ENCODE measurements around the gene LEMD1.
"Not testable (repeated sequence)": the region's sequence is repeated elsewhere in the genome, so short reads cannot be mapped to it uniquely, and the experiment has no call there.

Gene LEMD1

DNA sequence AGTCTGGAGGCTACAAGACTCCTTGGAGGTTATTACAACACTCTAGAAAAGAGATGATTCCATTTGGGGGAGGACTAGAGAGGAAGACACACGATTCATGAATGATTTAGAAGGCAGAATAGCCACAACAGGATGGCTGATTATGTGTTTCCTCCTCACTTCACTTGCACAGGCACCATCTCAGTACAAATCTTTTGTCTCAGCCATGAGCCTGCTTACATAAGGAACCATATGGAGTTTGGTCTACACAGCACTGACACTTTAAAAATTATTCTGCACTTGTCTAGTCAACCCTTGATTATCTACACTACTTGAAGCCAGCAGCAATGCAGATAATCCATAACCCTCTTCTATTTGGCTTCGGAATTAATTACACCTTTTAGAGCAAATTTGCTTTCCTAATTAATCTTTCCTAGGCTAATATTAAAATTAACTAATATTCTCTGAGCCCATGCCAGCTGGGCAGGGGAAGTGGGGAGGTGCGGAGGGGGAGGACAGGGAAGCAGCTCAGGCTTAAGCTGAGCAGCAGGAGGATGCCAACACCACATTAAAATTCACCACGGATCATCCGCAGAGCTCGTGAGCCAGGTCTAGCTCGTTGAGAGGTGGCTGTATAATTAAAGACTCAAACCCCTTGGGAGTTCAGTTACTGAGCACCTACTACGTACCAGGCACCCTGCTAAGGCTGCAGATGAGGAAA lies 3.2 kb upstream of the LEMD1 start:
- no peak for DNase-seq

DNA sequence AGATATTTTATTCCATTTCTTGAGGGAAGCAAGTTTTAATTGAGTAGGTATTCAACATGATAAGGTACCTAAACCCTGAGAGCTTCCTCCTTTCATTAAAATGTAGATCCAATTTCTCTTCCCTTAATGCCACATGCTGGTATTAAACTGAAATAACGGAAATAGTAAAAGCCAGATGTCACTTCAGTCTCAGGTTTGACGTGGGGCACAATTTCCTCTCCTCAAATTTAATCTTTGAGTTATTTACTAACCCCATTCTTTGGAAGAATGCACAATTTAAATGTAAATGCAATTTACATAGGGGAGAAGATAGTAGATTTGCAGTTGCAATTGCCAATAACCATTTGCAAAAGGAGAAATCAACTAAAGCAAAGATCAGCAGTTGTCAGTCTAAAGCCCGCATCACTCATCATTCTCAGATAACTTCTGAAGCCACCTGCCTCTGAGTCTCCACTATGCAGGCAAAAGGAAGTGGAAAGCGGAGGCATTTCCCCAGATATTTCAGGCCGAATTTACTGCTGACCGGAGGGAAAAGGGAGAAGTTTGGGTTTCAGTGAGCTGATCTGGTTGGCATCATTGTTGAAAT lies 2.1 kb upstream of the LEMD1 start:
- DNase-seq: no peak

DNA sequence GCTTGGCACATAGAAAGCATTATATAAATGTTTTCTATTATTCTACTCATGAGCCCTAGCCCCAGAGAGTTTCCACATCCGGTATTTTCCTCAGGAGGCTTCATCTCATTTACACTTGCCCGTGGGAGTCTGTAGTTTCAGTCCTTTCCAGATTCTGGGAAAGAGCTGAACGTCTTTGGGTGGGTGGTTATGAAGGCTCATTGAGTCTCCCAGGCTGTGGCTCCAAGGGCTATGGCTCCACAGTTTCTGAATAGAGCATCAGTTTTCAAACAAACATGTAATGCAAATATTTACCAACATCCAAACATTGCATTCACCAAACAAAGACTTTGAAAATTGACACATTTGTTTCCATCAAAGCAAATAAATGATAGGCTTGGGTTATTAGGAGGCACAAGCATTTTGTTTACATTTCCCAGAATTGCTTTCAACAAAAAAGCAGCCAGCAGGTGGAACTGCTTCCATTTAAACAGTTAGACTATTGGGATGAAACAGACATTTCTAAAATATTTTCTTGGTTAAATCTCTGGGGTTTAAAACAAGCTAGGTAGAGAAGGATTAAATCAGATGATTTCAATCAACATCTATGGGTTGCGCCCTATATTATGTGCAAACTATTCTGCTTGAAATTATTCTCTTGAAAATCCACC lies 1.3 kb upstream of the LEMD1 start:
- peak; percentile 36 for DNase-seq

DNA sequence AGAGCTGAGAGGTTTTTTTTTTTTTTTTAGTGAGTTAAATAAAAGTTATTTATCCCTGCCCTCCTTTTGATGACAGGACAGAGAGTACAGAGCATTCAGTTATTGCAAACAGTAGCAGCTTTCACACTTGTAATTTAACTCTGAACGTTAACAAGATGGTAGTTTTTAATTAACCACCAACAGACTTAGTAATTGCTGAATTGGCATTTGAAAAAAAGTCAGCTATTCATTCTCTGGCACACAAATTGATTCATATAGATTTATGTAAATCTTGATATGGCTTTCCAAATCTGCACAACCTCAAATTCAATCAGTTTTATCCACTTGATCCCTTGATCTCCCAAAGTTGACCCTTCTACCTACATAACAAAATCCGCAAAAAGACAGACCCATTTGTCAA lies 918 bp downstream of the LEMD1 start:
- DNase-seq: no peak

DNA sequence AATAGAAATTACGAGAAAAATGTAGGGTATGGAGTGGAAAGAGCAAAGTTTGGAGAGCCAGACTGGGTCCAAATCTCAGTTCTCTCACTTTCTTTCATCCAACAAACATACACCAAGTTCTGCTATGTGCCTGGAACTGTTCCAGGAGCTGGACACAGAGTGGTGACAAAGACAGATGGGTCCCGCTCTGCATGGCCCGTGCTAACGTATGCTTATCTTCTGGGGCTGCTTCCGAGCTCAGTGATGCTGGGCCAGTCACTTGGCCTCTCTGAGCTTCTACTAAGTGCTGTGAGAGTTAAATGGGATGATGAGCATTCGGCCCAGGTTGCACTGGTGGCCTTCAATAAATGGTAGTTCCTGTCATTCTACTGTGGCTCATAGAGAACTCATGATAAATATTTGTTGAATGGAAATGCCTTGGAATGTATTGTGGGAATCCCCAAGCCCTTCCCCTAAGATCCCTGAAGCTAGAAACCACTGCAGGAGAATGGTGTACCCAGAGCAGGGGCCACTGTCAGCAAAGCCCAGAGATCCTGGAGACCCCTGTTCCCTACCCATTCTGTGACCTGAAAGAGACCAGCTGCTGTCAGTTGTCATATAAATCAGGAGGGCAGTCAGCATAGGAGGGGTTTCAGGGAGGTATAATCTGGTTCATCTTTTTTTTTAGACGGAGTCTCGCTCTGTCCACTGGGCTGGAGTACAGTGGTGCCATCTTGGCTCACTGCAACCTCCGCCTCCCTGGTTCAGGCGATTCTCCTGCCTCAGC lies 3.8 kb downstream of the LEMD1 start:
- no peak for DNase-seq

DNA sequence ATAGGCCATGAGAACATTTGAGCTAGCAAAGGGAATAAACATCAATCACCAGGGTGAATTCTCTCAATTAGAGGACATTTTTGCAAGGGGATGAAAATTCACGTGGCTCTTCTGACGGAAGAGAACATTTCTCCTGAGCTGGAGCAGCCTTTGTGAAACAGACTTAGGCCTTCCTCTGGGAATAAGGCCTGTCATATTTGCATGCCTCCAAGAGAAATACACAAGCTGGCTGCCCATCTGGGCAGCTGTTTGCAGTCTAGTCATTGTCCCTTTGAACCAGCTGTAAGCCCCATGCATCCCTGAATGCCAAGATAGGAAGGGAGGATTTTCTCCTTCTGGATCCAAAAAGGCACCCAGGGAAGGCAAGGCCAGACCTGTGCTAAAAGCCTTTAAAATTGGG lies 5.5 kb downstream of the LEMD1 start:
- no peak for DNase-seq

DNA sequence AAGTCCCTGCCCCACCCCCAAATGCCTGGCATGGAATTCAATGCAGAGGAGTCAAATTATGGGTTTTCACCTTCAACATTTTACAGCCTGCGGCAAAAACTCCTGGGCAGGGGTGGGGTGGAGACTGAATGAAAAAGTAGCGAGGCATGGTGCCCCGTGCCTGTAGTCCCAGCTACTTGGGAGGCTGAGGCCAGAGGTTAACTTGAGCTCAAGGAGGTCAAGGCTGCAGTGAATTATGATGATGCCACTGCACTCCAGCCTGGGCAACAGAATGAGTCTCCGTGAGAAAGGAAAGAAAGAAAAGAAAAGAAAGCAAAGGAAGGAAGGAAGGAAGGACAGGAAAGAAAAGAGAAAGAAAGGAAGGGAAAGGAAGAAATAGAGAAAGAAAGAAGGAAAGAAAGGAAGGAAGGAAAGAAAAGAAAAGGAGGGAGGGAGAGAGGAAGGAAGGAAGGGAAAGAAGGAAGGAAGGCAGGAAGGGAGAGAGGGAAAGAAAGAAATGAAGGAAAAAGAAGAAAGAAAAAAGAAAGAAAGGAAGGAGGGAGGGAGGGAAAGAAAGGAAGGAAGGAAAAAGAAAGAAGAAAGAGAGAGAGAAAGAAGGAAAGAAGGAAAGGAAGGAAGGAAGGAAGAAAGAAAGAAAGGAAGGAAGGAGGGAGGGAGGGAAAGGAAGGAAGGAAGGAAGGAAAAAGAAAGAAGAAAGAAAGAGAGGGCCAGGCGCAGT lies 11.1 kb downstream of the LEMD1 start:
- no peak for DNase-seq

DNA sequence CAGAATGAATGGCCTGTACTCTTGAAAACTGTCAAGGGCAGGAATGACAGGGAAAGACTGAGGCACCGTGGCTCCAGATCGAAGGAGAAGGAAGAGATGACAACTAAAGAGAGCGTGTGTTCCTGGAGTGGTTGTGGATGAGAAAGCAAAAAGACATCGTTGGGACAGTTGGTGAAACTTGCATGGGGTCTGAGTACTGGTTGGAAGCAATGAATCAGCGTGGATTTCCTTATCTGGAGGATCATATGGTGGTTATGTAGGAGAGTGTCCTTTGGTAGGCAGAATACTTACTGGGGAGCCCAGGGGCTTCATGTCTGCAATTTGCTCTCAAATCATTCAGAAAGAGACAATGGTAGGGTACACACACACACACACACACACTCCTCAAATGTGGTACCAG lies 13.9 kb downstream of the LEMD1 start:
- DNase-seq: no peak

DNA sequence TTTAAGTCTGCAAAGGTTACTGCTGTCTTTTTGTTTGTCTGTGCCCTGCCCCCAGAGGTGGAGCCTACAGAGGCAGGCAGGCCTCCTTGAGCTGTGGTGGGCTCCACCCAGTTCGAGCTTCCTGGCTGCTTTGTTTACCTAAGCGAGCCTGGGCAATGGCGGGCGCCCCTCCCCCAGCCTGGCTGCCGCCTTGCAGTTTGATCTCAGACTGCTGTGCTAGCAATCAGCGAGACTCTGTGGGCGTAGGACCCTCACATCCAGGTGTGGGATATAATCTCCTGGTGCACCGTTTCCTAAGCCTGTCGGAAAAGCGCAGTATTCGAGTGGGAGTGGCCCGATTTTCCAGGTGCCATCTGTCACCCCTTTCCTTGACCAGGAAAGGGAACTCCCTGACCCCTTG lies 15.6 kb downstream of the LEMD1 start:
- not testable (repeated sequence) for DNase-seq

DNA sequence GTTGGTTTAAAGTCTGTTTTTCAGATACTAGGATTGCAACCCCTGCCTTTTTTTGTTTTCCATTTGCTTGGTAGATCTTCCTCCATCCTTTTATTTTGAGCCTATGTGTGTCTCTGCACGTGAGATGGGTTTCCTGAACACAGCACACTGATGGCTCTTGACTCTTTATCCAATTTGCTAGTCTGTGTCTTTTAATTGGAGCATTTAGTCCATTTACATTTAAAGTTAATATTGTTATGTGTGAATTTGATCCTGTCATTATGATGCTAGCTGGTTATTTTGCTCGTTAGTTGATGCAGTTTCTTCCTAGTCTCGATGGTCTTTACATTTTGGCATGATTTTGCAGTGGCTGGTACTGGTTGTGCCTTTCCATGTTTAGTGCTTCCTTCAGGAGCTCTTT lies 17.4 kb downstream of the LEMD1 start:
- DNase-seq: not testable (repeated sequence)

DNA sequence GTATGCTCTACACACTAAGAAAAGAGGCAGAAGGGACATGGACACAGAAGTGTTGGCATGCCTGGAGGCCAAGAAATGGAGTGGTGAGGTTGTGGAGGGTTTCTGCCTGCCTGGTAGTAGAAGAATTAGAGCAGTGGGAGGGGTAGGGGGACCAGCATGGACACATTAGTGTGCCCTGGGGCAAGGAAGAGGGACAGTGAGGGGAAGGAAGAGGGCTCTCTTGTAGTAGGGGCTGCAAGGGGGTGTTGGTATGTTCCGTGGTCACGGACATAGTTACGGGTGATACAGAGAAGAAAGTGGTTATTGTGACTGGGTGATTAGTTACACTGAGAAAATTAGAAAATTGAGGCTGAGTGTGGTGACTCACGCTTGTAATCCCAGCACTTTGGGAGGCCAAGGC lies 23.3 kb downstream of the LEMD1 start:
- no peak for DNase-seq

DNA sequence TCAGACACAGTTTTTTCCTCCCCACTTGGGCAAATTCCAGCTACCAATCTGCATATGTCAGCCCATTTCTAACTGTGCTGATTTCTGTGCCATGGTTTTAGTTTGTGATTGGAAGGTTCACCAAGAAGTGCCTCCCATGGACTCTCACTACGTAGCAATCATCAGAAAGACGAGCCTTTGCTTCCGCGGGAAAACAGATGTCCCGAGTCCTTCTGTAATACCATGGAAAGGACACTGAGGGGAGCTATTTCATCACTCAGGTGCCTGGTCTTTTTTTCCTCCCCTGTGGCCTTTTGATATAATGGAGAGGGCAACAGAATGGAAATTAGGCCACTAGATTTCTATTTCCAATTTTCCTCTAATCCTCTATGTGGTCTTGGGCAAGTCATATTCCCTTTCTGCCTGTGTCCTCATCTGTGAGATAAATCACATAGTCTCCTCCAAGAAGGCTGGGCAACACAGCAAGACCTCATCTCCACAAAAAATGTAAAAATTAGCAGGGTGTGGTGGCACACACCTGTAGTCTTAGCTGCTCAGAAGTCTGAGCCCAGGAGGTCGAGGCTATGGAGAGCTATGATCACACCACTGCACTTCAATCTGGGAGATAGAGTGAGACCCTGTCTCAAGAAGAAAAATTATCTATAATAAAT lies 24.8 kb downstream of the LEMD1 start:
- peak; percentile 67 for DNase-seq

DNA sequence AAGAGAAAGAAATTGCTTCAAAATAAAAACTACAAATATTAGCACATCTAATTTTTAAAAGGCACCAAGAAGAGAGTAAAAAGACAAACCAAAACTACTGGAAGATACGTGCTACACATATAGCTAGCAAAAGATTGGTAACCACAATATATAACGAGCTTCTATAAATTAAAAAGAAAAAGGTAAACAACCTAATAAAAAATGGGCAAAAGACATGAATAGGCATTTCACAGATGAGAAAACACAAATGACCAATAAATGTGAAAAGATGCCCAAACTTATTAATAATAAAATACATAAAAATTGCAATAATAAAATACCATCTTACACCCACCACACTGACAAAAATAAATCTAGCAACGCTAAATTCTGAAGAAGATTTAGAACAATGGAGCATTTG lies 26.2 kb downstream of the LEMD1 start:
- no peak for DNase-seq

DNA sequence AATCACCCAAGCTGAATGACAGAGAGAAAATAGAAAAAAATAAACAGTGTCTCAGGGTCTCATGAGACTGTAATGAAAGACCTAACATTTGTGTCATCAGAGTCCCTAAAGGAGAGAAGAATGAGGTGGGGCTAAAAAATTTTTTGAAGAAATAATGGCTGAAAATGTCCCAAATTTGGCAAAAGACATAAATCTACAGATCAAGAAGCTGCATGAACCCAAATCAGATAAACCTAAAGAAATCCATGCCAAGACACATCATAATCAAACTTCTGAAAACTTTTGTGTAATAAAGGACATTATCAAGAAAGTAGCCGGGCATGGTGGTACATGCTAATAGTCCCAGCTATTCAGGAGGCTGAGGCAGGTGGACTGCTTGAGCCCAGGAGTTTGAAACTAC lies 29.2 kb downstream of the LEMD1 start:
- DNase-seq: no peak

DNA sequence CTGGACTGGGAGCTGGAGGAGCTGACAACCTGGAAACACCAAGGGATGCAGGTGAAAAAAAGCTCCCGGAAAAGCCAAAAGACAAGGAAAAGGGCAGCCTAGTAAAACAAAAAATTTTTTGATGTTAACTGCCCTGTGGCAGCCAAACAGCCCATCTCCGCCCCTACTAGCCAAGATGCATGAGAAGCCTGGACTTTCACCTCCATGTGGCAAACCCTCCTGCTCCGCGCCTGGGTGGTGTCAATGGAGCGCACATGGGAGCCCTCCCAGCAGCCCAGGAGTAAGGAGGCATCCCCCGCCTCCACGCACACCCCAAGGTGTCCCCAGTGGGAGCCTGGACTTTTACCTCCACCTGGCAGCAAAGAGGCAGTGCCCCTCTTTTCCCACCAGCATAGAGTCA lies 30.5 kb downstream of the LEMD1 start:
- no peak for DNase-seq

DNA sequence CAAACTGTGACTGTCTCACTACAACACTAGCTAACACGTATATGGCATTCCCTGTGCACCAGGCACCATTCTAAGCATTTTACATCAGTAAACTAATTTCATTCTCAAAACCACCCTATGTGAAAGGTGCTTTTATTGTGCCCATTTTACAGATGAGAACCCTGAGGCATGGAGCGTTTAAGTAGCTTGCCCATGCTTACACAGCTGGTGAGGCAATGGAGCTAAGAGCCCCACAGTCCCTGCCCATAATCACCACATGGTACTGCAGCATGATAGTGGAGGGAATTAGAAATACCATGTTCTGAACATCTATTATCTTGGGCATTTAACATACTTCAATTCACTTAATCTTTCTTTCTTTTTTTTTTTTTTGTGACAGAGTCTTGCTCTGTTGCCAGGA lies 34.0 kb downstream of the LEMD1 start:
- no peak for DNase-seq

DNA sequence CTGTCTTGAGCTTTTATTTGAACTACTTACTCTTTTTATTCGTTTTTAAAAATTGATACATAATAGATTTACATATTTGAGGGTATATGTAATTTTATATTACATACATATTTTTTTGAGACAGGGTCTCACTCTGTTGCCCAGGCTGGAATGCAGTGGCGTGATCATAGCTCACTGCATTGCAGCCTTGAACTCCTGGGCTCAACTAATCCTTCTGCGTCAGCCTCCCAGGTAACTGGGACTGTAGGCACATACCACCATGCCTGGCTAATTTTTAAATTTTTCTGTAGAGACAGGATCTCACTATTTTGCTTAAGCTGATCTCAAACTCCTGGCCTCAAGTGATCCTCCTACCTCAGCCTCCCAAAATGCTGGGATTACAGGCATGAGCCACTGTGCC lies 38.9 kb downstream of the LEMD1 start:
- DNase-seq: not testable (repeated sequence)

DNA sequence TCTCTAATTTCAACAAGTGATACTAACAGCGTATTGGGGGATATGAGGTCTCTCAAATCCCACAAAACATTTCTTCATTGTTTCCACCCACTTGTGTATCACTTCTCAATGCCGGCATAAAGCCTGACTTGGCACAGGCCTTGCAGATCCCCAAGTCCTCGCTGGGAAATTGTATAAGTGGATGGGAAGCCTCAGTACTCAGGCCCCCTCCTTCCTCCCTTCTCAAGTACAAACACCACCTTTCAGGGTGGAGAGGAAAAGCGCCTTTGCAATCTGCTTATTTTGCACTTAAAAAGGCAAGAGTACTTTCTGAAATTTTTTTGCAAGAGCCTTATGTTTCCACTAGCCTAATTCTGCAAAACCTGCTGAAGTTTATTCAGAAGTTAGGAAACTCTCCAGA lies 39.3 kb downstream of the LEMD1 start:
- no peak for DNase-seq

DNA sequence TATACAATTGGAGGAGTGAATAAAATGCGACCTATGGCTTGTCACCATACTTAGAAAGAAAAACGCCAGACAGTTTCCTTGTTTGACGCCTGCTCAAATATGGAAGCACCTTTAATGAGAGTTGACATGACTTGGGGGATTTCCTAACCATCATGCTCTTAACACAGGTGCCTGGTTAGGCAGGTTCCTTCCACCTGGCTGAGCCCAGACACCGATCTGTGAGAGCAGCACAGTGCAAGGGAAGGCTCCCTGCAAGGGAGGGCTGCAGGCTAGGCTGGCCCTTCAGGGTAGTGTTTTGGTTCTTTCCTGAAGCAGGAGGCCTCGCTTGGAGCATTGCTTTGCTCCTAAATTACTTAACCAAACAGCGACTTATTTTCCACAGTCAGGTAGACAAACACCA lies 40.6 kb downstream of the LEMD1 start:
- DNase-seq: no peak

DNA sequence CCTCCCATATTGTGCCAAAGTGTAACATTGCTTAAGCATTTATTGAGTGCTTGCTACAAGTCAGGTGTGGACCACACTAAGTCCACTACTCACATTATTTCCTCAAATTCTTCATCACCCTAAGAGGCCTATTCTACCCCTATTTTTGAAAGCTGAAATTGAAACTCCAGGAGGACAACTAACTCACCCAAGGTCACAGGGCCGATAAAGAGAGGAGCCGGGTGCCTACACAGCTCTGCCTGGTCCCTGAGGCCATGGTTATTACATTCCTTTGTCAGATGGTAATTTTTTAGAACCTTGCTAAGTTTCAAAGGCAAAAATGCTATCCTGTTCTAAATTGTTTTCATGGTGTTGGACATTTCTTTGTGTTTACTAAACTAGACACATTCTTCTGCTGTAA lies 41.0 kb downstream of the LEMD1 start:
- no peak for DNase-seq

DNA sequence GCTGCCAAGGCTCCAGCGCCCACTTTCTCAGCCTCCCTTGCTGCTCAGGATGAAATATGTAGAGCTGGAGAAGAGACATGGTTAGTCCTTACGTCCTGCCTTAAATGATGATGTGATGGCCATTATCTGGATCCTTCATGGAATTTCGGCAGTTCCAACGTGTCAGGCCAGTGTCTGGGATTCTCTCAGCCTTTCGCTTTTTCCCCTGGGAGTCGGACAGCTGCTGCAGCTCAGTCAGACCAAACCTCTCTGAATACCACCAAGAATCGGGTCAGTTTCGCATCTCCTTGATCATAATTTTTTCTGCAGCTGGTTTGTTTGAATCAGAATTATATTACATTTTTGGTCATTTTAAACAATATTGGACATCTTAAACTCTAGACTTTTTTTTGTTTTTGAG lies 42.8 kb downstream of the LEMD1 start:
- no peak for DNase-seq

DNA sequence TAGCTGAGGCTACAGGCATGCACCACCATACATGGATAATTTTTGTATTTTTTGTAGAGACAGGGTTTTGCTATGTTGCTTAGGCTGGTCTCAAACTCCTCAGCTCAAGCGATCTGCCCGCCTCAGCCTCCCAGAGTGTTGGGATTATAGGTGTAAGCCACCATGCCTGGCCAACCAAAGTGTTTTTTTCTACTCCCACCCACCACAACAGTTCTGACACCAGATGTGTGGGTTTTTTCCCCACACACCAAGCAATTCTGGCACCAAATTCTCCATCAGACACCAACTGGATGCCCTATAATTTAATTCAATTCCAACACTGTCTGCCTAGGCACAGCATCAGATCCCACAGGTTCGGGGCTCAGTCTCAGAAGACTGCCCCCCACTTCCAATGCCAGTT lies 44.5 kb downstream of the LEMD1 start:
- no peak for DNase-seq

DNA sequence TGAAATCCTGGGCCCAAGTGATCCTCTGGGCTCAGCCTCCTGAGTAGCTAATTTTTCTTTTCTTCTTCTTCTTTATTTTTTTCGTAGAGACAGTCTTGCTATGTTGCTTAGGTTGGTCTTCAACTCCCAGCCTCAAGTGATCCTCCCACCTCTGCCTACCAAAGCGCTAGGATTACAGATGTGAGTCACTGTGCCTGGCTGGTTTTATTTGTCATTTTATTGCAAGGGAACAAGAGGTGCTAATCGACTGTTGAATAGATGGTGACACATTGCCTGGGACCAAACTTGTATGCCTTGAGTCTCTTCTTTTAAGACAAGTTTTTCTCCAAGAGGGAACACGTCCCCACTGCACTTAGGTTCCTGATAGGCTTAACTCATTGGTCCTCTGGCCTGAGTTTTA lies 45.1 kb downstream of the LEMD1 start:
- DNase-seq: no peak
